PC-9 (cell line): ENCODE results near the gene DEFB116.

Experiments
- CTCF ChIP-seq: fragments of 200-600 bp; sonication (generic); conservative IDR thresholded peaks from 2 replicates; pipeline ENCODE4 v1.6.1; 2017; ENCODE audit warnings: mixed run types, antibody characterized with exemption, mild to moderate bottlenecking, moderate library complexity
- EZH2 ChIP-seq: fragments of 200-600 bp; sonication (generic); IDR thresholded peaks from 2 replicates; pipeline ENCODE4 v1.8.0; 2017; ENCODE audit warnings: antibody characterized with exemption, low read depth

DNA sequence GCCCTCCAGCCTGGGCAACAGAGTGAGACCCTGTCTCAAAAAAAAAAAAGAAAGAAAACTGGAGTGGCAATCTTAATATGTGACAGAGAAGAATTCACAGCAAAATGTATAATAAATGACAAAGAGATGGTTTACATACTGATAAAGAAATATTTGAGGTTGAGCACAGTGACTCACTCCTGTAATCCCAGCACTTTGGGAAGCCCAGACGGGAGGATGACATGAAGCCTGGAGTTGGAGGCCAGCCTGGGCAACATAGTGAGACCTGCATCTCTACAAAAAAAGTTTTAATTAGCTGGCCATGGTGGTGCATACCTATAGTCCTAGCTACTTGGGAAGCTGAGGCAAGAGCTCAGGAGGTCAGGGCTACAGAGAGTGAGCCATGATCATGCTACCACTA, 47.6 kb upstream of the DEFB116 start:
- TF ChIP-seq CTCF (no peak), EZH2 (no peak)
